ENCODE results near the gene PCGF1.

DNA sequence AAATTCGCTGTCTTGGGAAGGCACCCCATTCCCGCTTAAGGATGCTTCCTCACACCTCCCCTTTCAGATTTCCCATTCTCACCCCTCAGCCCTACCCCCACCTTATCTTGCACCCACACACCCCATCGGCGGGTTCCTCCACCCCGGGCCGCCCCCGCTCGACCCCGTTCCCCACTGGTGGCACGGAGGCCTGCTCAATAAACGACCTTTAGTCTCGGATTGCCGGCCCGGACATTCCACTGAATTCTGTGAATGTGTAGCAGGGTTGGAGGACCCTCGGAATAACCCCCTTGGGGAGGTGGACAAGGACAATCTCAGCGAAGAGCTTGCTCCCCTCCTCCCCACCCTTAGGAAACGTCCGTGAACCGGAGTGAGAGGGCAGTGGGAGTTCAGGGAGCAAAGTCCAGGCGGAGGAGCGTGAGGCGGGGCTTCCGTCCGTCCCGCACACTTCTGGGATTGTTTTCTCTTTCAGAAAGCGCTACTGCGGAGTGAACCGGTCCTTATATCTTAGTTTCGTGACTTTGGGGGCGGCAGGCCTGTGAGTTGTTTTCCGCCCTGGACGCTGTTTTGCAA is 5.3 kb downstream of the PCGF1 start:
- no peak for TF ChIP-seq ZNF274 (CRISPR knock-in tag; IDR thresholded peaks at IDR 0.05)
- TF ChIP-seq RAD51 (IDR thresholded peaks at IDR 0.05; ENCODE audit: borderline replicate concordance) = no peak
- TF ChIP-seq MYC (CRISPR knock-in tag; IDR thresholded peaks at IDR 0.05; ENCODE audit: borderline replicate concordance) = peak; percentile 64; the same call in 1 of the 2 replicates
- no peak; the same call in none of the 2 replicates for TF ChIP-seq CHD2 (IDR thresholded peaks at IDR 0.05; ENCODE audit: low read depth, low read length)
- peak; percentile 86 for TF ChIP-seq POLR2AphosphoS5 (IDR thresholded peaks at IDR 0.05; ENCODE audit: low read depth, low read length)
- TF ChIP-seq ZFP36 (IDR thresholded peaks at IDR 0.05; ENCODE audit: borderline replicate concordance, low read depth, low read length, partially characterized antibody) = no peak
- TF ChIP-seq SMAD9 (CRISPR knock-in tag; IDR thresholded peaks at IDR 0.05) = no peak
- no peak for TF ChIP-seq CBFB (CRISPR knock-in tag; IDR thresholded peaks at IDR 0.05)
